H54 (cell line): ENCODE measurements around the gene SUGCT.
A peak's percentile ranks its signal among the peaks of the same experiment; 100 is the strongest.
"Not testable (repeated sequence)": the region's sequence is repeated elsewhere in the genome, so short reads cannot be mapped to it uniquely, and the experiment has no call there.

Source experiments
- DNase-seq: peaks from one replicate; pipeline ENCODE4 v3.0.0; 2011; ENCODE audit warnings: low spot score, mixed read lengths; ENCODE audit not compliant: insufficient read length
- FAIRE-seq: peaks from 3 replicates; lab custom pipeline; 2011; peaks lifted over from hg19 to GRCh38; lab: Jason Lieb, UNC
- POLR2A ChIP-seq: IDR thresholded peaks from 2 replicates; pipeline ENCODE4 v1.6.1; 2011; ENCODE audit warnings: low read depth, mild to moderate bottlenecking, low read length

SUGCT gene

DNA sequence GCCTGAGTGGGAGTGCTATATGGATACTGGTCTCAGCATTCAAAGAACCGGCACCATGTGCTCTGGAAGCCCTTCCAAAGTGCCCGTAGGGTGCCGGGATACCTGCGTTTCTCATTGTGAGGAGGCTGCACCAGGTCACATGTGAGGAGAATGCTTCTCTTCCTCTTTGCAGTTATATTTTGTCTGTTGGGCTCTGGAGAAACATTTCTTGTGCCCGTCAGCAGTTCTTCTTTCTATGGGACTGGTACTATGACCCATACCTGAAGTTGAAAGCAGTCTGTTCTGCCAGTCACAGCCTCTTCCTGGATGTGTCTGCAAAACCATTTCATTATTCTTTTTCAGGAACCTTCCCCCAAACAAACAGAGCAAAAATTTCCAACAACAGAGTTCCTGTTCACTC, 465.0 kb downstream of the SUGCT start:
- no peak for TF ChIP-seq POLR2A
- DNase-seq (no peak), FAIRE-seq (no peak)

DNA sequence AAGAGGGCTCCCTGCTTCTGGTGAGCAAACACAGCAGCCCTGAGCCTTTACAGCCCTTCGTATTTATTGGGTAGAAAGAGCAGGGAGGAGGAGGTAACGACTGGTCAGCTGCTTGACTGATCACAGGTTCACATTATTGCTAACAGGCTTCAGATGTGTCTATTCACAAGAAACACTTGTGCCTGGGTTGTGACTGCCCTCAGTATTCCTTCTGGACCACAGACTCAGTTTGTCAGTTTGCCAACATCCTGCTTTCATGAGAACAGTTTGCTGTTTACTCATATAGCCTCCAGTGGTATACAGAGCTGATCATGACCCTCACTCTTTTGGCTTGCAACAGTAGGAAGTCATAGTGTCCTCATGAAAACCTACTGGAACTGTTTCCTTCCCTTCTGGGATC, 467.5 kb downstream of the SUGCT start:
- not testable (repeated sequence) for DNase-seq, FAIRE-seq

DNA sequence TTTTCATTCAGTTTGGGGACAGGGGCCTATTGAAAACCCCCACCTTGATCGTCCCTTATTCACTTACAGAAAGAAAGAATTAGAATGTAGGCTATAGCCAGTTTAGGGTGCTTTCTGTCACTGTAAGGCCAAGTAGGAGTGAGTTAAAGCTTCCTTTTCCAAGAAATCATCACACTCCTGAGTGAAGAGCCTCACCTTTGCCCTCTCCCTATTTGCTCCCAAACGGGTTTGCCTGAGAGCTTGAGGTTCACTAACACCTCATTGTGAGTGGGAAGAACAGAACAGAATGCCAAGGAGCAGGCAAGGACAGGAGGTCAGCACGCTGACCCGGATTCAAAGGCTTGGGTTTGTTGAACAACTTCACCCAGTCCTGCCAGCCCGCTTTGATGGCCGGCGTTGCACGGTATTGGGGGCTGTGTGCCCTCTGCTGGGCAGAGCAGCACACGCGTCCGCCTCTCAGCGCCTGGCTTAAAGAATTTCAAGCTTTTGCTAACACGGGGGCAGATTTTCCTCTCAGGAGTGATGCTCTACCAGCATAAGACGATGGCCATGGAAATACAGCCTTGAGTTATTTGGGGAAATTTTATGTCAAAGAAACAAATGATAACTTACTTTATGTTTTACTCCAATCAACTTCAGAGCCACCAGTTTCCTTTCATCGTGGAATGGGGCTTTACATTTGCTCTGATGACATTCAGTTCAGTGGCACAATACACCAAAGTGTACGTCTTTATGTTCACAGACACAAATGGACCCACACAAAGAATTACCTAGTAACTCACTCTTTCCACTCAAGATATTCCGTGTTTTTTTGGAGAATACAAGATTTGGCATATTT, 470.0 kb downstream of the SUGCT start:
- FAIRE-seq (no peak), DNase-seq (peak; percentile 35)
- TF ChIP-seq POLR2A: no peak

DNA sequence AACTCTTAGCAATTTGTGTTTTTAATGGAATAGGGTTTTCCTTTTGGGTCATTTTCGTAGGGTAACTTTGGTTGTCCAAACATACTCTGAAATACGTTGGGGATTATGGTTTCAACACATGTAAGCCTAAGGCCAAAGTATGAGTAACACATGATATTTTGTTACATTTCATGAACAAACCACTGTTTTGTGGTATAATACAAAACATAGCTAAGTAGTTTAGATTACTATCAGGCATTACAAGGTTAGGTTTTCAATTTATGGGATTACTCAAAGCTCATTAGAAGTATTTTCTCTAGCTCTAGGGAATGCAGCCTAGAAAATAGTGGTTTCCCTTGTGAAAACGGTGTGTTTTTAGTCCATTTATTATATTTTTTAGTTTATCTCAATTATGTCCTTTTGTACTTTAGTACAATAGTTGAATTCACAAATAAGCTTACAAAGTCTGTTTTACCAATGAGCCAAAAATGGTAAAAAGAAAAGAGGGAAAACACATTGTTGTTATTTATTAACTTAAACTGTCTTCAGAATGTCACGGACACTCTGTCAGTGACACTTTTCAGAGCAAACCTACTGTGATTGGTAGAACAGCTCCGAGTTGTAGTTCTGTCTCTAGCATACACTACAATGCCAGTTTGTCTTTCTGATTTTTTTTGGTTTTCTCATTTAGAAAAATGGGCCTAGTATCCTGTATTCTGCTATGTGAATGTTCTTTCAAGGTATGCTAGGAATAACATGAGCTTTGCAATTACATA, 473.7 kb downstream of the SUGCT start:
- no peak for FAIRE-seq
- no peak for DNase-seq
- TF ChIP-seq POLR2A: no peak

DNA sequence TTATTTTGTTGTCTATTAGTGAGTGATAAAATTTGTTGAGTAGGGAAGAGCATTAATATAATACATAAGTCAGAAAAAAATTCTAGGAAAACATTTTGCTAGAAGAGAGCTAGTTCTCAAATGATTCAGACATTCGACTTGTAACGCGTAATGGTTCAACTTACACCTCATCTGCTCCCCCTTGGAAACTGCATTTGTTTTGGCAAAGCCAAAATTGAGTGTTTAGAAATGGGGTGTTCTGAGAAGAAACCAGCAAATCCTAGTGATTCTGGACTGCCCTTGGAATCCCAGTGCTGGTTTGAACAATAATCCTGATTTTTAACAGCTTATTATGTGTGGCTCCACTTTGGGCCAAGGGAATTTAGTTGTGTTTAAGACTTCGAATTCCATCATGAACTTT, 475.7 kb downstream of the SUGCT start:
- no peak for FAIRE-seq
- no peak for TF ChIP-seq POLR2A

DNA sequence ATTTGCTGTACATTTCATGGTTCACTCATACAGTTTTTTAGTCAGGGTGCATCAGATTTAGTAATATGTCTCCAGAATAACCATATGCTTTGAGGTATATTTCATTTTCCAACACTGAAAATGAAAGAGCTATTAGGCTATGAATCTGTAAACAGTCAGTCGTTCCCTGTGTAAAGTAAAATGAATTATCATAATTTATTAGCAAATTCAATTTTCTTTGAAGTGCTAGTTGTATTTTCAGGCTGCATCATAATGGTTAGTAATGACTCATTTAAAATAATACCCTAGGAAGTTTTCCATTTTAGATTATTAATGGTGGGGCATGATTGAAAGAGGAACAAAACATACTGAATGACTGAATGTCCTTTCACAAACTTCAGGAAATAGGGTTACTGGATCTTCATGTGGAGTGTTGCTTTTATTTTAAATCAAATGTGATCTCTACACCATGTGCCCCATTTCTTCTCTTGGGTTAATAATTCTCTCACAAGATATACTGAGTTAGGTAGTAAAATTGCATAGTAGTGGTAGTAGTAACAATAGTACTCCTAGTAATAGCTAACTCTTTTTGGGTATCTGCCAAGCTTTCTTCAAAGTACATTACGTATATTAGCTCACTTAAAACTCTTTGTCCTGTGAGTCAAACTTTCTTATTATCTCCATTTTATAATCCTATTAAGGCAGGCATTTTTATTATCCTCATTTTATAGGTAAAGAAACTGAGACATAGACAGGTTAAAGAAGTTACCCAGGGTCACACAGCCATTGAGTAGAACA, 476.5 kb downstream of the SUGCT start:
- FAIRE-seq (no peak), DNase-seq (no peak)
- TF ChIP-seq POLR2A: no peak

More for the DNA sequence above, 475.7 kb downstream of the SUGCT start:
- DNase-seq: no peak

DNA sequence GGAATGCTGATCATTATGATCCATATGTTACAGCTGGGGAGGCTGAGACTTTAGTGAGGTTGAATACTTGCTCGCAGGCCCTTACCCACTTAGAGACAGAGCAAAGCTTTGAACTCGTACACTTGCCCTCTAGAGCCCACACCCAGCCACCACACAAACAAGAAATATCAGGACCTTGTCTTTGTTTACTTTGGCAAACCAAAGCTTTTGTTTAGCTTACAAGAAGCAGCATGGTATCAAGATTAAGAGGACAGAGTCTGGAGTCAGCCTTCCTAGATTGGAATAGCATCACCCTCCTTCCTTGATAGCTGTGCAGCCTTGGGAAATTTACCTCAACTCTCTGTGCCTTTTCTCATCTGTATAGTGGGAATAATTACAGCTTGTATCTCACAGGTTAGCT, 477.5 kb downstream of the SUGCT start:
- FAIRE-seq (no peak), DNase-seq (no peak)
- no peak for TF ChIP-seq POLR2A

DNA sequence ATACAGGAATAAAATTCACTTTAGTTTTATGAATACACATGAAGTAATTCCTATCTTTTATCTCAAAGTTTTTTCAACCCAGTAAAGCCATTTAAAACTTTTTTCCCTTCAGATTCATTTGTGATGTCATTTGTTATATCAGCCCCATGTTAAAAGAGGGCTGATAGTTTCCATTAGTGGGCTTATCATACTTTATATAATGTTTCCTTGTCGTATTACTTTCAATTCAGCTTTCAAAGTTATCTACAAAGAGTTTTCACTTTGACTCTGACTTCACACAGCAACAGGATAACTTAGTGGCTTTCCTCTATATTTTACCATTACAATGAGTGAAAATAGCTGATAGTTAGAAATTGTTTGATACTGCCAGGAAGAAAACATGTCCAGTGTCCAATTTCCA, 484.8 kb downstream of the SUGCT start:
- no peak for TF ChIP-seq POLR2A
- DNase-seq (no peak), FAIRE-seq (no peak)

DNA sequence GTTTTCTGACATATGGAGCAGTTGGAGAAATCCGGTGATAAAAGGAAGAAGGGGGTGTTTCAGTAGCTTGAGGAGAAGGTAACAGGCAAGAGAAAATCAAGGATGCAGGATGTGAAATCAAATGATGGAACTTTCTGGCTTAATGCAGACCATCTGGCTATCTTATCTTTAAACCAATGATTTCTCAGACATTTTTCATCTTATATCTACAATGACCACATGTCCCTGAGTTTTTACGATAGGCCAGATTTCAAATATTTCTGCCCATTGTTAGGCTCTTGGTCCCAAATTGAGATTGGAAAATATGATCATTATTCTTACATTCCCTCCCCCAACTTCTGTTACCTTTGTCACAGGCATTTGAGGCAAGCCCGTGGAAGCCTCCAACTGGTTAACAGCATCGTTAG, 486.8 kb downstream of the SUGCT start:
- no peak for TF ChIP-seq POLR2A
- FAIRE-seq: no peak
- no peak for DNase-seq

DNA sequence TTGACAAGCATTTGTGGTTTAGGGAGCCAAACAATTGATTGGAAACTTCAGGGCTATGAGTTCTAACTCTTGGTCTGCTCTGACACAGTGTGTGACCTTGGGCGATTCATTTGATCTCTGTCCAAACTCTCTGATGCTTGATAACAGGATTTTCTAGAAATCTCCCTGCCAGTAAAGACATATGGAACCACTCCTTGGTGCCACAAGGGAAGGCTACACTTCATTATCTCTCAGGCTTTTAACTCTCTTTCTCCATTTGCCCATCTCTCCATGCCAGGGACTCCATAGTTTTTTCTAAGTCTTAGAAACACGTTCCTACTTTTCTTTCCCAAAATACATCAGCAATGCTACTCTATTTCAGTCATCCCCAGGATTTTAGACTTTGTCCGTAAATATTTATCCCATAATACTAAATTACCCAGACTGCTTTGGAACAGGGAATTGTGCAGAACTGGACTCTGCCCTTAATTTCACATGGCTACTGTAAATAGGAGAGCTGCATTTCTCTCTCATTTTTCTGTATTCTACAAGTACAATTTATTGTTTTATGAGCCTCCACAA, 488.2 kb downstream of the SUGCT start:
- DNase-seq: no peak
- TF ChIP-seq POLR2A: no peak
- FAIRE-seq: no peak

DNA sequence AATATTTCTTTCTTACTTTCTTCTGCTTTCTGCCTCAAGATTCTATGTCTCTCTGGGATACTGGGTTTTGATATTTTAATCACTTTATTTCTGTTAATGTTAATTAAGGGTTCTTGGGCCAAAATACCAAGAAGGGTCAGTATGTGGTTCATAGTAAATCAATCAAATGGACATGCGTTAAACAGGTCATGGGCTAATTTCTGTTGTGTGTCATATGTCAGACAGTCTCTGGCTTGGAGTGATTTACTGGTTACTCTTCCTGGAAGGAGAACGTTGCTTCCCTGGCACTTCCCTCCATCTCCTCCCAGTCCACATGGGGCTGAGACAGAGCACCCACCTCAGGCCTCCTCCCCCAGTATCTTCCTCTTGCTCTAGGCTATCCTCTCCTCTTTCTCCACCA, 489.1 kb downstream of the SUGCT start:
- no peak for DNase-seq
- FAIRE-seq: no peak
- no peak for TF ChIP-seq POLR2A

DNA sequence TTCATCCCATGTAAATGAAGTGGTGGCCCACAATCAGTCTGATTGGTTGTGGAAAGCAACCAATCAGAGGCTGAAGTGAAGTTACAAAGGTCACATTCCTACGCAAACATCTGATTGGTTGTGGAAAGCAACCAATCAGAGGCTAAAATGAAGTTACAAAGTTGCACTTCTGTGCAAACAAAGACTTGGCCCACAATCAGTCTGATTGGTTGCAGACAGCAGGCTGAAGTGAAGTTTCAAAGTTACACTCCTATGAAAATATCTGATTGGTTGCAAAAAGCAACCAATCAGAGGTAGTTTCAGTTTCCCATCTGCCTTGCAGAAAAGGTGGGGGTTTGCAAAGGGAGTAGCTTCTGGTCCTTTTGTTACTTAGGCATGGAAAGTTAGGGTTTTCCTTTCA, 492.6 kb downstream of the SUGCT start:
- not testable (repeated sequence) for DNase-seq, FAIRE-seq

DNA sequence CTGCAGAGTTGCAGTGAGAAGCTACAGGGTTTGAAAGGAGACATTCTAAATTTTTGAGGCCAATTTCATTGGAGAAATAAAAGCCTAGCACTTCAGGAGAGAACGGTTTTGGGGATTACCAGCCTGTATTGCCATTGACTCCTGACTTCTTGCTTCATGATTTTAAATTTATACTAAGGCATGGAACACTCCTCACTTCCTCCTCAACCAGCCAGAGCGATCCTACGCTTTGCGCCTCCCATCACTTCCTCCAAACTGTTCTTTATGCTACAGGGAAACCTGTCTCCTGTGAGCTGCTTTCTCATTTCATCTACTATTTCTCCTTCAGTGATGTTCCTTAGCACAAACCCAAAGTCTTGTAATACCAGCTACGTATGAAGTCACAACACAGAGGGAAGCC, 495.1 kb downstream of the SUGCT start:
- TF ChIP-seq POLR2A: no peak
- DNase-seq: no peak

DNA sequence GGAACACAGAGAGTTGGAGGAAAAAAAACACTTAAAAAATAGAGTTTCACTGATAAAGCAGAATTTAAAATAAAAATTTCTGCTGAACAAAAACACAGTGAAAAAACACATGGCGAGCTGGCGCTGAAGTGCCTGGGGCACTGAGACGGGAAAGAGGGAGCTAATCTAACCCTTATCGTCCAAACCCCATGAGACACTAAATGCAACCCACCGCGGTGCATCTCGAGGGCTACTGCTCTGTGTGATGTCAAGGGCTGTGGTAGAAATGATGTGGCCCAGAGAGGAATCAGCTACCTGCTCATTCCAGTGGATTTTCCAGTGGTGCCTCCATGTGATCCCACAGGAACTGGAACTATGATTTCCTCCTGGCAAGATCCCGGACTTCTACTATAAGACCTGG, 499.3 kb downstream of the SUGCT start:
- no peak for DNase-seq
- TF ChIP-seq POLR2A: no peak
- no peak for FAIRE-seq

More for the DNA sequence above, 495.1 kb downstream of the SUGCT start:
- FAIRE-seq: no peak
